Body of pancreas (tissue), 4 donors: ENCODE data around the gene CWC22. TPM values are rescaled to one million over a fixed set of nuclear protein-coding genes. Genes with fewer than 3 reads are reported as not detected.

Experiments
- ATAC-seq: fragments of 150-250 bp; one replicate; pipeline ENCODE4 v1.9.1; 2016
- DNase-seq, 4 donors: peaks; one replicate each; pipeline ENCODE4 v3.0.0-alpha.2; 2019
- H3K27ac ChIP-seq, 4 donors: fragments of 200-600 bp; sonication (generic); 1 replicate in 3 of 4; 2 replicates in 1 of 4; pipeline versions ENCODE4 v1.5.1 to v1.6.1; 2016 to 2019; ENCODE audit warnings: mild to moderate bottlenecking in 1 of 4, mixed read lengths in 1 of 4, moderate library complexity in 1 of 4
- H3K27me3 ChIP-seq, 2 donors: fragments of 200-600 bp; sonication (generic); one replicate each; pipeline ENCODE4 v1.6.0; 2016; ENCODE audit warnings: mild to moderate bottlenecking in 1 of 2
- H3K36me3 ChIP-seq, 2 donors: fragments of 200-600 bp; sonication (generic); replicated peaks in 1 of 2; 2 replicates each; pipeline ENCODE4 v1.5.1; 2016; ENCODE audit warnings: low read depth in 2 of 2; ENCODE audit not compliant: insufficient read depth in 1 of 2
- H3K4me1 ChIP-seq: fragments of 200-600 bp; sonication (generic); one replicate; pipeline ENCODE4 v1.6.0; 2016
- H3K4me3 ChIP-seq, 2 donors: fragments of 200-600 bp; sonication (generic); 1 replicate in 1 of 2; 2 replicates in 1 of 2; pipeline ENCODE4 v1.5.1; 2016 to 2019
- H3K9me3 ChIP-seq, 3 donors: fragments of 200-600 bp; sonication (generic); 1 replicate in 2 of 3; 2 replicates in 1 of 3; pipeline ENCODE4 v1.5.1; 2016
- POLR2A ChIP-seq, 3 donors: fragments of 450-650 bp; IDR thresholded peaks; one replicate each; pipeline ENCODE4 v1.6.1; 2016; ENCODE audit warnings: antibody characterized with exemption in 3 of 3, mild to moderate bottlenecking in 2 of 3
- WGBS, 2 donors: methylation state at CpG; one replicate each; pipeline ENCODE4 v1.1.5; 2017; 5-methylcytosine and 5-hydroxymethylcytosine counted together
- intact Hi-C: fragments of 100-400 bp; cut with DNase I; formaldehyde crosslinking; loops from one replicate; pipeline ENCODE4 v1.15.1; 2023
- total RNA-seq, 2 donors: library from RNA; depleted of rRNA; stranded (reverse); fragments of >200 nt; gene quantifications; one replicate each; pipeline ENCODE4 v1.1.0, GENCODE V29; 2016
- TF ChIP-seq, protein P1 (sequence below), 7 experiments: fragments of 450-650 bp in 4 of 7; fragments of 200-600 bp in 3 of 7; sonication (generic) in 3 of 7; IDR thresholded peaks; one replicate each; pipeline ENCODE4 v1.5.1; 2016 to 2019; ENCODE audit warnings: antibody characterized with exemption in 7 of 7

The CWC22 gene
- total RNA-seq, 2 donors from 2014 or later: 8.2 to 11.7 TPM

DNA sequence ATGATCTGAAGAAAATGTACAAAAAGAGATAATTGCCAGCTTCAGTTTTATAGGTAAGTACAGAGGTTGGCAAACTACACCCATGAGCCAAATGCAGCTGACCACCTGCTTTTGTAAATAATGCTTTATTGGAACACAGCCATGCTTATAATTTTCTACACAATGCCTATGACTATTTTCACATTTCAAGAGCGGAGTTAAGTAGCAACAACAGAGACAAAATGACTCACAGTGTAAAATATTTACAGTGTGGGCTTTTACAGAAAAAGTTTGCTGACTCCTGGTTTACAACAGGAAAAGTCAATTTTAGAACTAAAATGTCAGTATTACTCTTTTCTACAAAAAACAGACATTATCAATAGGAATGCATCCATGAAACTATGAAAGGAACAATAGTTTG, 26.0 kb downstream of the CWC22 start:
- 95 to 96% methylated on average over 1 of the region's 1 CpG for WGBS, 2 donors
- Histone ChIP-seq H3K36me3 (peaks cover 0 to 24% of the 10 kb centered on the region in 2 donors), H3K4me3 (no peak overlapping the region), H3K4me1 (no peaks in the 10 kb centered on the region), H3K27ac (no peak overlapping the region), H3K9me3 (no peaks in the 10 kb centered on the region), H3K27me3 (no peaks in the 10 kb centered on the region)
- ATAC-seq (no peak), DNase-seq (no peak)
- intact Hi-C loops: no loop called here
- TF ChIP-seq, protein P1, sequence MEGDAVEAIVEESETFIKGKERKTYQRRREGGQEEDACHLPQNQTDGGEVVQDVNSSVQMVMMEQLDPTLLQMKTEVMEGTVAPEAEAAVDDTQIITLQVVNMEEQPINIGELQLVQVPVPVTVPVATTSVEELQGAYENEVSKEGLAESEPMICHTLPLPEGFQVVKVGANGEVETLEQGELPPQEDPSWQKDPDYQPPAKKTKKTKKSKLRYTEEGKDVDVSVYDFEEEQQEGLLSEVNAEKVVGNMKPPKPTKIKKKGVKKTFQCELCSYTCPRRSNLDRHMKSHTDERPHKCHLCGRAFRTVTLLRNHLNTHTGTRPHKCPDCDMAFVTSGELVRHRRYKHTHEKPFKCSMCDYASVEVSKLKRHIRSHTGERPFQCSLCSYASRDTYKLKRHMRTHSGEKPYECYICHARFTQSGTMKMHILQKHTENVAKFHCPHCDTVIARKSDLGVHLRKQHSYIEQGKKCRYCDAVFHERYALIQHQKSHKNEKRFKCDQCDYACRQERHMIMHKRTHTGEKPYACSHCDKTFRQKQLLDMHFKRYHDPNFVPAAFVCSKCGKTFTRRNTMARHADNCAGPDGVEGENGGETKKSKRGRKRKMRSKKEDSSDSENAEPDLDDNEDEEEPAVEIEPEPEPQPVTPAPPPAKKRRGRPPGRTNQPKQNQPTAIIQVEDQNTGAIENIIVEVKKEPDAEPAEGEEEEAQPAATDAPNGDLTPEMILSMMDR (IDR thresholded peaks at IDR 0.05): no peak
- TF ChIP-seq POLR2A (IDR thresholded peaks at IDR 0.05): no peak

DNA sequence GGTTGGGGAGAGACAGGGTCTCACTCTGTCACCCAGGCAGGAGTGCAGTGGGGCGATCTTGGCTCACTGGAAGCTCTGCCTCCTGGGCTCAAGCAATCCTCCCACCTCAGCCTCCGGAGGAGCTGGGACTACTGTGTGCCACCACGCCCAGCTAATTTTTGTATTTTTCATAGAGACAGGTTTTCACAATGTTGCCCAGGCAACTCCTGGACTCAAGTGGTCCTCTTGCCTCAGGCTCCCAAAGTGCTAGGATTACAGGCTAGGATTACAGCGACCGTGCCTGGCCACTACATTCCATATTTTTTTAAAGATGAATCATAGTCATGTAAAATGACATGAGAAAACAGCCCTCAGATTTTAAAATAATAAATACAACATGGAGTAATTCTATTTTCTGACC, 32.3 kb downstream of the CWC22 start:
- Histone ChIP-seq H3K9me3 (peaks cover 0 to 3% (median 0%) of the 10 kb centered on the region in 3 donors), H3K27ac (no peak overlapping the region), H3K36me3 (peaks cover 0 to 12% of the 10 kb centered on the region in 2 donors), H3K4me1 (no peaks in the 10 kb centered on the region), H3K27me3 (no peaks in the 10 kb centered on the region), H3K4me3 (no peak overlapping the region)
- 96 to 97% methylated on average over 5 of the region's 5 CpGs for WGBS, 2 donors
- no peak for DNase-seq
- TF ChIP-seq, protein P1 (IDR thresholded peaks at IDR 0.05): no peak
- no peak for TF ChIP-seq POLR2A (IDR thresholded peaks at IDR 0.05)
- intact Hi-C loops: no loop called here
- no peak for ATAC-seq

DNA sequence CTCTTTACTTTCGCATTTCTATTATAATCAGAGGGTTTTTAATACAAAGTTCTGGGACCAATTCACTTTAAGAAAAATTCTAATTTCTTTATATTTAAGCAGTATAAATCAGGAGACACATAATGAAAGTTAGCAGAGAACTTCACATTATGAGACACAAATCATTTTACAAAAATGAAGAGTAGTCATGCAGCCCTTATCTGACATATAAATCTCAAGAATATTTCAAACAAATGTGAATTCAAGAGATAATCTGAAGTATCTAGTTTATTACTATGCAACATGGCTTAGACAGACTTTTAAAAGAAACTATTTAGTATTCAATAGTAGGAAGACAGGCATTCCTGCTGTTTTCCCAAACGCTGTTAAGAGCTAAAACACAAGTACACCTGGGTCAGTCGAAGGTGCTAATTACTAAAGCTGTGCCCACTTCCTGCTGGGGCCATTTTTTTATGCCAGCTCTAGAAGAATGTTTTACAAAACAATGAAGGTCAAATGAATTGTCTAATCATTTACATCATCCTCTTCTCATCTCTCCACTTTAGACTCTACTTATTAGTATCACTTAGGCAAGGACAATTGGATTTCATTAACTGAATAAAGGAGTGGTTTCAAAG, 40.2 kb downstream of the CWC22 start:
- Histone ChIP-seq H3K36me3 (peaks cover 0 to 16% of the 10 kb centered on the region in 2 donors), H3K27ac (no peak overlapping the region), H3K4me1 (no peaks in the 10 kb centered on the region), H3K9me3 (no peaks in the 10 kb centered on the region), H3K27me3 (no peaks in the 10 kb centered on the region), H3K4me3 (no peak overlapping the region)
- TF ChIP-seq, protein P1 (IDR thresholded peaks at IDR 0.05): no peak
- TF ChIP-seq POLR2A (IDR thresholded peaks at IDR 0.05): no peak
- intact Hi-C loops: no loop called here
- WGBS, 2 donors: 90 to 91% methylated on average over 3 of the region's 3 CpGs
- DNase-seq (no peak), ATAC-seq (no peak)

DNA sequence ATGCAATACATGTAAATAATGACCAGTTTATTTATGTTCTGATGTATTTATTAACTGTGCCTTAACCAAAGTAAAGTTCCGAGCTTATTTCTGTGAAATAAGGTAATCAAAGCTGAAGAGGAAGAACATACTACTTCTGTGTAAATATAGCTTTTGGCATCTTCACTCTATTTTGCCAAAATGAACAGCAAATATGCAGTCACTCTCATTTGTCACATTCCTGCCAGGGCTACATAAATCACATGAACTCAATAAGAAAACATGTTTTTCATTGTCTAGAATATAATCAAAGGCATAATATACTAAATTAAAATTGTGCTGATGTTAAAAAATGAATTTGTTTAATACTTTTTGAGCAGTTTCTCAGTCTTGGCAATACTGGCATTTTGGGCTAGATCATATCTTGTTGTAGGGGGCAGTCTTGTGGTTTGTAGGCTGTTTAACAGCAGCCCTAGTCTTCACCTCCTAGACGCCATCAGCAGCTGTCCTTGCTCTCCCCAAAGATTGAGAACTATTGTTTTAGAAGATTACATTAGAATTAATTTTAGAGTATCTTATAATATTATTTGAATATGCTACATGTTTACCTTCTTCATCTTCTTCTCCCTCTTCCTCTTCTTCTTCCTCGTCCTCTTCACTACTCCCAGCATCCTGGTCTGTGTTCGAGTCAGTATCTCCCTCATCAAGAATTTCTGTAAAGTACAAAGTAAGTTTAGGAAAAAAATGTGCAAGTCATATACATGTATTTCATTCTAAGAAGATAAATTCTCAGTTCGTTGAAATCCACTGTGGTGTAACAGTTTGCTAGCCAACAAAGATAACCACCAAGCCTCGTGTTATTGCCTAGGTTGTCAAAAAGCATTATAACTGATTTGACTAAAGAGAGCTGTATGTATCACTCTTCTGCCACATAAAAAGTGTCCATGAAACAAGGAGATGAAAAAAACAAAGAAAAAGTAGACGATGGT, 41.5 kb downstream of the CWC22 start:
- intact Hi-C loops: no loop called here
- peaks cover 0 to 15% of the 10 kb centered on the region in 2 donors for H3K36me3 ChIP-seq
- no peak overlapping the region for H3K27ac ChIP-seq
- no peaks in the 10 kb centered on the region for H3K9me3 ChIP-seq
- DNase-seq (no peak), ATAC-seq (no peak)
- TF ChIP-seq POLR2A (IDR thresholded peaks at IDR 0.05): no peak
- TF ChIP-seq, protein P1 (IDR thresholded peaks at IDR 0.05): no peak
- no peaks in the 10 kb centered on the region for H3K4me1 ChIP-seq
- no peaks in the 10 kb centered on the region for H3K27me3 ChIP-seq
- no peak overlapping the region for H3K4me3 ChIP-seq
- 89 to 91% methylated on average over 7 of the region's 7 CpGs for WGBS, 2 donors
